ENCODE data around the gene LSMEM2.

- TF ChIP-seq POLR2AphosphoS5 (IDR thresholded peaks at IDR 0.05; ENCODE audit: low read depth, low read length) (no peak), TAF1 (IDR thresholded peaks at IDR 0.05; ENCODE audit: low read depth, low read length) (no peak), POLR2A (IDR thresholded peaks at IDR 0.05; ENCODE audit: low read depth, low read length) (no peak), PAX5 (IDR thresholded peaks at IDR 0.05; ENCODE audit: insufficient read depth, low read length, severe bottlenecking) (no peak), POU2F2 (IDR thresholded peaks at IDR 0.05; ENCODE audit: low read depth, low read length) (no peak), SPI1 (IDR thresholded peaks at IDR 0.05; ENCODE audit: low read depth, low read length) (no peak)
Measured at GRCh38 chr3:50236484-50237132, 42.3 kb upstream of the LSMEM2 start.

Data from GM12891 (cell line).